ENCODE measurements around the gene TUBB4A.

The TUBB4A gene

GRCh38 chr19:6471076-6471475, 31.0 kb downstream of the TUBB4A start:
- ATAC-seq (no peak), DNase-seq (no peak)
- Mint-ChIP-seq H3K27me3 (no peaks in the 10 kb centered on the region), H3K4me1 (peaks cover 8% of the 10 kb centered on the region), H3K9me3 (no peaks in the 10 kb centered on the region), H3K27ac (no peak overlapping the region), H3K4me3 (no peak overlapping the region)

GRCh38 chr19:6470173-6470572, 31.9 kb downstream of the TUBB4A start:
- Mint-ChIP-seq H3K4me3 (no peak overlapping the region), H3K9me3 (no peaks in the 10 kb centered on the region), H3K27me3 (no peaks in the 10 kb centered on the region), H3K4me1 (peaks cover 11% of the 10 kb centered on the region), H3K27ac (no peak overlapping the region)
- ATAC-seq (no peak), DNase-seq (no peak)

- no peak for ATAC-seq
- Mint-ChIP-seq H3K27ac (peak overlapping the region; percentile 36 to 49), H3K9me3 (no peaks in the 10 kb centered on the region), H3K4me3 (no peak overlapping the region), H3K4me1 (peaks cover 20% of the 10 kb centered on the region), H3K27me3 (no peaks in the 10 kb centered on the region)
- no peak for DNase-seq
Measured at GRCh38 chr19:6467384-6467783, 34.7 kb downstream of the TUBB4A start.

GRCh38 chr19:6466526-6467248, 35.4 kb downstream of the TUBB4A start:
- ATAC-seq (peak; percentile 27), DNase-seq (no peak)
- no peak overlapping the region for H3K4me3 Mint-ChIP-seq
- no peaks in the 10 kb centered on the region for H3K9me3 Mint-ChIP-seq
- peaks cover 20% of the 10 kb centered on the region for H3K4me1 Mint-ChIP-seq
- H3K27me3 Mint-ChIP-seq = no peaks in the 10 kb centered on the region
- peak overlapping the region in 1 of 2 donors; percentile 91 for H3K27ac Mint-ChIP-seq

GRCh38 chr19:6465663-6466062, 36.4 kb downstream of the TUBB4A start:
- Mint-ChIP-seq H3K4me3 (no peak overlapping the region), H3K27me3 (no peaks in the 10 kb centered on the region), H3K27ac (peak overlapping the region in 1 of 2 donors; percentile 66), H3K9me3 (no peaks in the 10 kb centered on the region), H3K4me1 (peaks cover 20% of the 10 kb centered on the region)
- ATAC-seq = no peak
- no peak for DNase-seq

GRCh38 chr19:6465006-6465405, 37.1 kb downstream of the TUBB4A start:
- peak overlapping the region; percentile 3 to 85 for H3K4me3 Mint-ChIP-seq
- no peaks in the 10 kb centered on the region for H3K9me3 Mint-ChIP-seq
- H3K27me3 Mint-ChIP-seq = no peaks in the 10 kb centered on the region
- no peak for DNase-seq
- no peak for ATAC-seq
- H3K4me1 Mint-ChIP-seq = peaks cover 23% of the 10 kb centered on the region
- H3K27ac Mint-ChIP-seq = peak overlapping the region in 1 of 2 donors; percentile 84

GRCh38 chr19:6464070-6464873, 37.8 kb downstream of the TUBB4A start, which contains the start of gene CRB3:
Gene CRB3 (plus strand): TSS chr19:6464271. CDS start chr19:6464702, 431 bp downstream.
- DNase-seq = peak in 1 of 2 donors; percentile 34
- peak within 1 kb of the TSS; percentile 67 to 85 for H3K4me3 Mint-ChIP-seq
- H3K27ac Mint-ChIP-seq = peak within 1 kb of the TSS in 1 of 2 donors; percentile 85
- peaks cover 26% of the 10 kb centered on the region for H3K4me1 Mint-ChIP-seq
- no peak for ATAC-seq
- H3K27me3 Mint-ChIP-seq = no peaks in the 10 kb centered on the region
- H3K9me3 Mint-ChIP-seq = no peaks in the 10 kb centered on the region

- no peaks in the 10 kb centered on the region for H3K27me3 Mint-ChIP-seq
- peak; percentile 86 for ATAC-seq
- H3K4me3 Mint-ChIP-seq = peak overlapping the region; percentile 88 to 97
- H3K27ac Mint-ChIP-seq = peak overlapping the region; percentile 77 to 78
- peak; percentile 98 to 99 for DNase-seq
- peaks cover 42% of the 10 kb centered on the region for H3K4me1 Mint-ChIP-seq
- H3K9me3 Mint-ChIP-seq = peaks cover 2 to 11% of the 10 kb centered on the region in 2 donors
Measured at GRCh38 chr19:6460099-6460884, 41.8 kb downstream of the TUBB4A start.

- DNase-seq = peak; percentile 50 to 56
- Mint-ChIP-seq H3K4me3 (peak within 1 kb of the TSS; percentile 97 to 99), H3K27me3 (no peaks in the 10 kb centered on the region), H3K4me1 (peaks cover 36% of the 10 kb centered on the region), H3K9me3 (peaks cover 8 to 19% of the 10 kb centered on the region in 2 donors), H3K27ac (peak within 1 kb of the TSS; percentile 77 to 93)
- peak; percentile 35 for ATAC-seq
Measured at GRCh38 chr19:6459262-6460098, 42.6 kb downstream of the TUBB4A start, which contains the start of gene SLC25A23. Gene SLC25A23 (minus strand): TSS chr19:6459792. CDS start chr19:6459628, 164 bp downstream.

- no peak for DNase-seq
- H3K27ac Mint-ChIP-seq = peak overlapping the region; percentile 76 to 93
- H3K4me1 Mint-ChIP-seq = peaks cover 29% of the 10 kb centered on the region
- ATAC-seq = no peak
- H3K4me3 Mint-ChIP-seq = peak overlapping the region; percentile 83 to 99
- H3K27me3 Mint-ChIP-seq = no peaks in the 10 kb centered on the region
- peaks cover 12 to 26% of the 10 kb centered on the region in 2 donors for H3K9me3 Mint-ChIP-seq
Measured at GRCh38 chr19:6458695-6459261, 43.3 kb downstream of the TUBB4A start.

- Mint-ChIP-seq H3K9me3 (peaks cover 16 to 32% of the 10 kb centered on the region in 2 donors), H3K4me1 (peaks cover 28% of the 10 kb centered on the region), H3K27ac (no peak overlapping the region), H3K27me3 (no peaks in the 10 kb centered on the region), H3K4me3 (peak overlapping the region; percentile 83 to 99)
- DNase-seq (no peak), ATAC-seq (no peak)
Measured at GRCh38 chr19:6457958-6458694, 44.0 kb downstream of the TUBB4A start.

- H3K4me1 Mint-ChIP-seq = peaks cover 28% of the 10 kb centered on the region
- H3K27me3 Mint-ChIP-seq = no peaks in the 10 kb centered on the region
- H3K9me3 Mint-ChIP-seq = peaks cover 16 to 32% of the 10 kb centered on the region in 2 donors
- H3K4me3 Mint-ChIP-seq = no peak overlapping the region
- DNase-seq = no peak
- H3K27ac Mint-ChIP-seq = no peak overlapping the region
- ATAC-seq = no peak
Measured at GRCh38 chr19:6455924-6456323, 46.2 kb downstream of the TUBB4A start.

GRCh38 chr19:6453951-6454565, 48.1 kb downstream of the TUBB4A start:
- Mint-ChIP-seq H3K9me3 (peaks cover 16 to 32% of the 10 kb centered on the region in 2 donors), H3K27me3 (no peaks in the 10 kb centered on the region), H3K4me3 (no peak overlapping the region), H3K4me1 (peaks cover 19% of the 10 kb centered on the region), H3K27ac (no peak overlapping the region)
- ATAC-seq (no peak), DNase-seq (no peak)
